ENCODE results near the gene TOX2. TPM values are rescaled to one million over a fixed set of nuclear protein-coding genes. Genes with fewer than 3 reads are reported as not detected.

TOX2 gene
- total RNA-seq, 1 donor from 2014 or later, result 5.0 TPM

GRCh38 chr20:44050327-44050726, 135.7 kb downstream of the TOX2 start:
- H3K4me1 Mint-ChIP-seq (ENCODE audit: unreplicated experiment), result no peaks in the 10 kb centered on the region
- peaks cover 2% of the 10 kb centered on the region for H3K27me3 Mint-ChIP-seq (ENCODE audit: unreplicated experiment)
- TF ChIP-seq CTCF (IDR thresholded peaks at IDR 0.05; ENCODE audit: unreplicated experiment), result no peak
- H3K36me3 Mint-ChIP-seq (ENCODE audit: low read depth, unreplicated experiment), result no peaks in the 10 kb centered on the region
- no peak overlapping the region for H3K4me3 Mint-ChIP-seq (ENCODE audit: unreplicated experiment)
- DNase-seq (ENCODE audit: low spot score), result no peak
- no peaks in the 10 kb centered on the region for H3K9me3 Mint-ChIP-seq (ENCODE audit: unreplicated experiment)
- H3K27ac Mint-ChIP-seq (ENCODE audit: unreplicated experiment), result no peak overlapping the region

GRCh38 chr20:44050925-44051660, 136.4 kb downstream of the TOX2 start:
- no peaks in the 10 kb centered on the region for H3K4me1 Mint-ChIP-seq (ENCODE audit: unreplicated experiment)
- no peak overlapping the region for H3K4me3 Mint-ChIP-seq (ENCODE audit: unreplicated experiment)
- H3K27me3 Mint-ChIP-seq (ENCODE audit: unreplicated experiment), result peaks cover 2% of the 10 kb centered on the region
- H3K27ac Mint-ChIP-seq (ENCODE audit: unreplicated experiment), result no peak overlapping the region
- TF ChIP-seq CTCF (IDR thresholded peaks at IDR 0.05; ENCODE audit: unreplicated experiment), result no peak
- no peak for DNase-seq (ENCODE audit: low spot score)
- no peaks in the 10 kb centered on the region for H3K9me3 Mint-ChIP-seq (ENCODE audit: unreplicated experiment)
- H3K36me3 Mint-ChIP-seq (ENCODE audit: low read depth, unreplicated experiment), result no peaks in the 10 kb centered on the region

GRCh38 chr20:44051661-44052000, 137.0 kb downstream of the TOX2 start:
- no peak for DNase-seq (ENCODE audit: low spot score)
- Mint-ChIP-seq H3K36me3 (ENCODE audit: low read depth, unreplicated experiment) (no peaks in the 10 kb centered on the region), H3K9me3 (ENCODE audit: unreplicated experiment) (no peaks in the 10 kb centered on the region), H3K4me3 (ENCODE audit: unreplicated experiment) (no peak overlapping the region), H3K4me1 (ENCODE audit: unreplicated experiment) (no peaks in the 10 kb centered on the region), H3K27me3 (ENCODE audit: unreplicated experiment) (peaks cover 2% of the 10 kb centered on the region), H3K27ac (ENCODE audit: unreplicated experiment) (no peak overlapping the region)
- TF ChIP-seq CTCF (IDR thresholded peaks at IDR 0.05; ENCODE audit: unreplicated experiment), result no peak

- Mint-ChIP-seq H3K4me3 (ENCODE audit: unreplicated experiment) (no peak overlapping the region), H3K4me1 (ENCODE audit: unreplicated experiment) (no peaks in the 10 kb centered on the region), H3K9me3 (ENCODE audit: unreplicated experiment) (no peaks in the 10 kb centered on the region), H3K36me3 (ENCODE audit: low read depth, unreplicated experiment) (no peaks in the 10 kb centered on the region), H3K27me3 (ENCODE audit: unreplicated experiment) (peaks cover 2% of the 10 kb centered on the region), H3K27ac (ENCODE audit: unreplicated experiment) (no peak overlapping the region)
- TF ChIP-seq CTCF (IDR thresholded peaks at IDR 0.05; ENCODE audit: unreplicated experiment), result no peak
- no peak for DNase-seq (ENCODE audit: low spot score)
Measured at GRCh38 chr20:44052166-44052565, 137.5 kb downstream of the TOX2 start.

- no peak overlapping the region for H3K4me3 Mint-ChIP-seq (ENCODE audit: unreplicated experiment)
Measured at GRCh38 chr20:44053046-44053445, 138.4 kb downstream of the TOX2 start.

More at GRCh38 chr20:44053046-44053445, 138.4 kb downstream of the TOX2 start:
- no peak for TF ChIP-seq CTCF (IDR thresholded peaks at IDR 0.05; ENCODE audit: unreplicated experiment)
- DNase-seq (ENCODE audit: low spot score), result no peak
- H3K9me3 Mint-ChIP-seq (ENCODE audit: unreplicated experiment), result no peaks in the 10 kb centered on the region
- no peak overlapping the region for H3K27ac Mint-ChIP-seq (ENCODE audit: unreplicated experiment)
- H3K36me3 Mint-ChIP-seq (ENCODE audit: low read depth, unreplicated experiment), result no peaks in the 10 kb centered on the region
- no peaks in the 10 kb centered on the region for H3K4me1 Mint-ChIP-seq (ENCODE audit: unreplicated experiment)
- peaks cover 2% of the 10 kb centered on the region for H3K27me3 Mint-ChIP-seq (ENCODE audit: unreplicated experiment)

Data from endothelial cell (in vitro differentiated cells).